Bladder microvascular endothelial cell (primary cell): ENCODE results near the gene ENTHD1. TPM values are rescaled to one million over a fixed set of nuclear protein-coding genes. Genes with fewer than 3 reads are reported as not detected.

Source experiments
- total RNA-seq: library from RNA; depleted of rRNA; stranded (reverse); fragments of >200 nt; gene quantifications from 2 replicates; pipeline ENCODE4 v1.2.3, GENCODE V29; 2014

Gene ENTHD1
- total RNA-seq, result not detected in 2 replicates

DNA sequence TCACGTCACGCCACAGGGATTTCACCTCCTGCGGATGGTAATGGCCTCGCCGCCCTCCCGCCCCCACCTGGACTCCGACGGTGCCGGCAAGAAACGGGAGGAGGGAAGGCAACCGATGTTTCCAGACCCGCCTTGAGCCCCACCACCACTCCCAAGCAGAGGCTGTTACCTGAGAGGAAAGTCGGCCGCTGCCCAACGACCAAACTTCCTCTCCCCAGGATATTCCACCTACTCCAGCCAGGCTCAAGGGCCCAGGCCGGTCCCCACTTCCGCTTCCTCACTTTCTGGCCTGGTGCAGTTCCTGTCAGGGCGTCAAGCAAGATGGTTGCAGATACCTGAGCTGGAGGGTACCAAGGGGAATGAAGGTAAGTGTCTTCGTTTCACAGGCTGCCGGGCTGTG is at the start of gene ENTHD1:
ENTHD1 (minus strand) TSS at position 235 of the 400 bp plus-strand sequence. CDS start 6,012 bp downstream, outside the sequence.

DNA sequence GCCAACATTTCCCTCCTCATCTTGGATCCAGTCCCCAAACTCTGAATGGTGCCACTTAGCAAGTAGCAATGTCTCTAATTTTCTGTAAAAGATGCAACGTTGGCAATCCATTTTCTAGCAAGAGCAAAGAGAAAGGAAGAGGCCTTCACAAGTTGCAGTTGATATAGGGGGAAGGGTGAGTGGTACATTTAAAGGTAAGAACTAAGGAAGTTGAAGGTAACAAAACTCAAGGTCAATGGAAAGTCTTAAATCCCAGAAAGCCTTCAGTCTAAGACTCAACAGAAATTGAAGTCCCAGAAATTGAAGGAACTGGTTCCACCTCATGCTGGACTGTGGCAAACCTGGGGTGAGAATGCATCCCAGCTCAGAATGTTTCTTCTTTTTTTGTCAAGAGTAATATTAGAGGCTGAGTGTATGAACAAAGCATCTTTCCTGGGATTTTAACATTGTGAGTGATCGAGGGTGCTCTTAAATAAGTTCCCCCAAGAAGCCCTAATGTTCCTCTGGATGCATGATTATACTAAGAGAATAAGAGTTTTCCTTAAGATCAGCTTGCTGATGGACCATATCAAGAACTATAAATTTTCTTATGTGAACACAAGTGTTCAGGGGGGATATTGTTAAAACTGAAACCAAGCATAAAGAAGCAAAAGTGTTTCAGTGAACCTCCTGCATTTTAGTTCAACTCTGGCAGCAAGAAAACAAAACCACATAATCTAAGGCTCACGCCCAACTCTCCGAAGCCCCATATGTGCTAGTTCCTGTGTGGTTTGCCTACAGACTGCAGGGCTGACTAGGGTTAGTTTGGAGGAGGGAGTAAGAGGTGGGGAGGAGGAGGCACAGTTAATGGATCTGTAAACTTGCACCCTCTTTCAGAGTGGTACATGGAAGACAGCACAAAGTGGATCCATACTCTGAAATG is 7.0 kb upstream of the ENTHD1 start, which contains the start of gene GRAP2:
GRAP2 (plus strand) TSS at position 779 of the 922 bp plus-strand sequence. CDS start 46,023 bp downstream, outside the sequence.

Other genes starting within 250 kb of the ENTHD1 start
- 0.06 TPM in 1 of 2 replicates, not detected in the other for gene GRAP2, start 7.3 kb upstream of the ENTHD1 start, total RNA-seq
- gene TMA7B, start 66.6 kb upstream of the ENTHD1 start, total RNA-seq, result not detected in 2 replicates
- gene FAM83F, start 101.2 kb upstream of the ENTHD1 start, total RNA-seq, result under 0.01 TPM in 1 of 2 replicates, not detected in the other